NCI-H345 (cell line): ENCODE results near the gene CHCT1.
"Not testable (repeated sequence)": the region's sequence is repeated elsewhere in the genome, so short reads cannot be mapped to it uniquely, and the experiment has no call there.

Experiments used
- DNase-seq: peaks from one replicate; lab custom pipeline; 2025; lab: John Stamatoyannopoulos, UW

Gene CHCT1

GRCh38 chr17:60398227-60398959 lies 23.9 kb upstream of the CHCT1 start:
- no peak for DNase-seq

- no peak for DNase-seq
Observed at GRCh38 chr17:60401819-60402218, 20.5 kb upstream of the CHCT1 start.

- no peak for DNase-seq
Observed at GRCh38 chr17:60403523-60403810, 18.8 kb upstream of the CHCT1 start.

GRCh38 chr17:60403962-60404361 lies 18.3 kb upstream of the CHCT1 start:
- DNase-seq, result no peak

- DNase-seq, result no peak
Observed at GRCh38 chr17:60406887-60407286, 15.4 kb upstream of the CHCT1 start.

GRCh38 chr17:60410001-60410400 lies 12.3 kb upstream of the CHCT1 start:
- no peak for DNase-seq

- no peak for DNase-seq
Observed at GRCh38 chr17:60412701-60413100, 9.6 kb upstream of the CHCT1 start.

- DNase-seq, result no peak
Observed at GRCh38 chr17:60415146-60415545, 7.1 kb upstream of the CHCT1 start.

GRCh38 chr17:60416368-60416925 lies 5.8 kb upstream of the CHCT1 start:
- no peak for DNase-seq

GRCh38 chr17:60419003-60419402 lies 3.3 kb upstream of the CHCT1 start:
- not testable (repeated sequence) for DNase-seq

GRCh38 chr17:60419875-60420274 lies 2.4 kb upstream of the CHCT1 start:
- DNase-seq, result not testable (repeated sequence)

- peak; percentile 47 for DNase-seq
Observed at GRCh38 chr17:60421273-60422161, 772 bp upstream of the CHCT1 start.

- DNase-seq, result no peak
Observed at GRCh38 chr17:60423865-60424264, 1.6 kb downstream of the CHCT1 start.

- DNase-seq, result no peak
Observed at GRCh38 chr17:60425626-60426025, 3.3 kb downstream of the CHCT1 start.

- no peak for DNase-seq
Observed at GRCh38 chr17:60426596-60426995, 4.3 kb downstream of the CHCT1 start.

- not testable (repeated sequence) for DNase-seq
Observed at GRCh38 chr17:60428491-60428890, 6.2 kb downstream of the CHCT1 start.

- DNase-seq, result not testable (repeated sequence)
Observed at GRCh38 chr17:60430561-60430960, 8.3 kb downstream of the CHCT1 start.

GRCh38 chr17:60433021-60433997 lies 11.0 kb downstream of the CHCT1 start:
- DNase-seq, result not testable (repeated sequence)

- DNase-seq, result peak; percentile 72
Observed at GRCh38 chr17:60435244-60436167, 13.2 kb downstream of the CHCT1 start.

GRCh38 chr17:60436676-60437075 lies 14.4 kb downstream of the CHCT1 start:
- DNase-seq, result no peak

- DNase-seq, result no peak
Observed at GRCh38 chr17:60439501-60439900, 17.2 kb downstream of the CHCT1 start.
